ENCODE measurements around the gene ATP5PB. TPM values are rescaled to one million over a fixed set of nuclear protein-coding genes. Genes with fewer than 3 reads are reported as not detected.

ATP5PB gene
- total RNA-seq, result 100 to 1,000 TPM; 351 to 360 TPM
- 455 TPM for polyA plus RNA-seq

GRCh38 chr1:111448918-111449702 lies at the start of gene ATP5PB, which contains the start of gene WDR77:
ATP5PB (plus strand) TSS chr1:111449464; CDS start chr1:111449542, 78 bp downstream.
WDR77 (minus strand) TSS chr1:111449256; CDS start chr1:111449169, 87 bp downstream.
- Histone ChIP-seq H3K4me1 (ENCODE audit: insufficient read depth, low read length) (peaks cover 59% of the 10 kb centered on the region), H3K9me3 (ENCODE audit: low read length) (no peaks in the 10 kb centered on the region), H3K4me3 (ENCODE audit: low read length) (peak within 1 kb of the TSS; percentile 98), H3K27me3 (ENCODE audit: insufficient read depth, low read length, poor library complexity, severe bottlenecking) (no peaks in the 10 kb centered on the region), H3K36me3 (ENCODE audit: insufficient read depth, low read length) (peaks cover 15% of the 10 kb centered on the region), H3K27ac (ENCODE audit: low read depth, low read length) (peak within 1 kb of the TSS; percentile 92)
- H3K9me3 Mint-ChIP-seq, result no peaks in the 10 kb centered on the region
- peaks cover 68 to 91% (median 81%) of the 10 kb centered on the region in 3 donors for H3K4me1 Mint-ChIP-seq
- ChIA-PET CTCF (interaction anchor here (0.7 to 7.2 kb wide), 5 partner anchors 23 to 223 kb away, joined by 3 to 38 read pairs (median 5); no protein-coding TSS in a partner anchor), POLR2A (interaction anchor here (0.6 to 1.7 kb wide), 5 partner anchors 14 to 306 kb away, joined by 3 to 6 read pairs (median 4); partner anchors contain the start of gene DDX20)
- H3K4me3 Mint-ChIP-seq, result peak within 1 kb of the TSS; percentile 98 to 100 (median 100)
- H3K36me3 Mint-ChIP-seq, result peaks cover 0 to 72% (median 18%) of the 10 kb centered on the region in 3 donors
- DNase-seq, result peak; percentile 83 to 96 (median 94)
- H3K27me3 Mint-ChIP-seq, result peaks cover 0 to 1% of the 10 kb centered on the region in 2 donors
- H3K27ac Mint-ChIP-seq, result peak within 1 kb of the TSS; percentile 89 to 100 (median 99)

GRCh38 chr1:111399792-111400610 lies 49.3 kb upstream of the ATP5PB start:
- no peak overlapping the region for H3K4me3 ChIP-seq (ENCODE audit: low read length)
- H3K4me1 ChIP-seq (ENCODE audit: insufficient read depth, low read length), result no peaks in the 10 kb centered on the region
- H3K36me3 Mint-ChIP-seq, result peaks cover 0 to 4% (median 0%) of the 10 kb centered on the region in 3 donors
- ChIA-PET POLR2A (no interaction called here), CTCF (interaction anchor here (0.8 to 2.9 kb wide), 14 partner anchors 15 to 370 kb away, joined by 3 to 21 read pairs (median 4); partner anchors contain the start of genes ATP5PB, CHI3L2 and WDR77)
- peaks cover 2 to 10% of the 10 kb centered on the region in 2 donors for H3K27me3 Mint-ChIP-seq
- H3K4me1 Mint-ChIP-seq, result peaks cover 9 to 26% (median 10%) of the 10 kb centered on the region in 3 donors
- H3K27ac Mint-ChIP-seq, result no peak overlapping the region
- H3K27ac ChIP-seq (ENCODE audit: low read depth, low read length), result no peak overlapping the region
- H3K27me3 ChIP-seq (ENCODE audit: insufficient read depth, low read length, poor library complexity, severe bottlenecking), result no peaks in the 10 kb centered on the region
- H3K36me3 ChIP-seq (ENCODE audit: insufficient read depth, low read length), result no peaks in the 10 kb centered on the region
- H3K9me3 ChIP-seq (ENCODE audit: low read length), result no peaks in the 10 kb centered on the region
- no peak overlapping the region for H3K4me3 Mint-ChIP-seq
- H3K9me3 Mint-ChIP-seq, result peaks cover 0 to 5% (median 2%) of the 10 kb centered on the region in 5 donors
- DNase-seq, result peak in 4 of 5 donors; percentile 15 to 37 (median 26)

GRCh38 chr1:111402083-111402482 lies 47.2 kb upstream of the ATP5PB start:
- no peak overlapping the region for H3K27ac ChIP-seq (ENCODE audit: low read depth, low read length)
- Mint-ChIP-seq H3K27me3 (peaks cover 0 to 10% of the 10 kb centered on the region in 2 donors), H3K9me3 (peaks cover 0 to 5% (median 2%) of the 10 kb centered on the region in 5 donors), H3K36me3 (peaks cover 0 to 4% (median 0%) of the 10 kb centered on the region in 3 donors), H3K4me3 (peak overlapping the region in 1 of 7 donors; percentile 26), H3K27ac (no peak overlapping the region), H3K4me1 (peaks cover 28 to 47% (median 29%) of the 10 kb centered on the region in 3 donors)
- POLR2A ChIA-PET, result interaction anchor here (0.7 kb wide), 1 partner anchor 186 kb away, joined by 3 read pairs; no protein-coding TSS in a partner anchor
- peaks cover 20% of the 10 kb centered on the region for H3K4me1 ChIP-seq (ENCODE audit: insufficient read depth, low read length)
- no peak overlapping the region for H3K4me3 ChIP-seq (ENCODE audit: low read length)
- no peaks in the 10 kb centered on the region for H3K27me3 ChIP-seq (ENCODE audit: insufficient read depth, low read length, poor library complexity, severe bottlenecking)
- no peak for DNase-seq
- CTCF ChIA-PET, result interaction anchor here (2.9 kb wide), 1 partner anchor 371 kb away, joined by 12 read pairs; no protein-coding TSS in a partner anchor
- no peaks in the 10 kb centered on the region for H3K9me3 ChIP-seq (ENCODE audit: low read length)
- no peaks in the 10 kb centered on the region for H3K36me3 ChIP-seq (ENCODE audit: insufficient read depth, low read length)

- Mint-ChIP-seq H3K4me3 (no peak overlapping the region), H3K27ac (no peak overlapping the region), H3K9me3 (no peaks in the 10 kb centered on the region), H3K4me1 (peaks cover 29 to 55% (median 30%) of the 10 kb centered on the region in 3 donors), H3K27me3 (peaks cover 0 to 10% of the 10 kb centered on the region in 2 donors), H3K36me3 (peaks cover 0 to 2% (median 0%) of the 10 kb centered on the region in 3 donors)
- ChIA-PET POLR2A (no interaction called here), CTCF (interaction anchor here (0.6 kb wide), 1 partner anchor 228 kb away, joined by 4 read pairs; no protein-coding TSS in a partner anchor)
- H3K4me1 ChIP-seq (ENCODE audit: insufficient read depth, low read length), result peaks cover 22% of the 10 kb centered on the region
- H3K4me3 ChIP-seq (ENCODE audit: low read length), result no peak overlapping the region
- no peak overlapping the region for H3K27ac ChIP-seq (ENCODE audit: low read depth, low read length)
- no peaks in the 10 kb centered on the region for H3K9me3 ChIP-seq (ENCODE audit: low read length)
- no peaks in the 10 kb centered on the region for H3K27me3 ChIP-seq (ENCODE audit: insufficient read depth, low read length, poor library complexity, severe bottlenecking)
- no peak for DNase-seq
- H3K36me3 ChIP-seq (ENCODE audit: insufficient read depth, low read length), result no peaks in the 10 kb centered on the region
Measured at GRCh38 chr1:111404588-111404987, 44.7 kb upstream of the ATP5PB start.

- H3K4me3 ChIP-seq (ENCODE audit: low read length), result peak overlapping the region; percentile 10
- CTCF ChIA-PET, result interaction anchor here (1.1 to 1.7 kb wide), 2 partner anchors 101 to 376 kb away, joined by 5 to 8 read pairs; no protein-coding TSS in a partner anchor
- Mint-ChIP-seq H3K4me3 (peak overlapping the region in 6 of 7 donors; percentile 11 to 55 (median 32)), H3K36me3 (peaks cover 0 to 2% (median 0%) of the 10 kb centered on the region in 3 donors), H3K27ac (peak overlapping the region in 5 of 8 donors; percentile 11 to 85 (median 47)), H3K9me3 (no peaks in the 10 kb centered on the region), H3K27me3 (peaks cover 0 to 6% of the 10 kb centered on the region in 2 donors), H3K4me1 (peaks cover 24 to 48% (median 25%) of the 10 kb centered on the region in 3 donors)
- H3K27me3 ChIP-seq (ENCODE audit: insufficient read depth, low read length, poor library complexity, severe bottlenecking), result no peaks in the 10 kb centered on the region
- POLR2A ChIA-PET, result interaction anchor here (1.0 kb wide), 1 partner anchor 207 kb away, joined by 3 read pairs; no protein-coding TSS in a partner anchor
- no peaks in the 10 kb centered on the region for H3K9me3 ChIP-seq (ENCODE audit: low read length)
- no peak overlapping the region for H3K27ac ChIP-seq (ENCODE audit: low read depth, low read length)
- peaks cover 22% of the 10 kb centered on the region for H3K4me1 ChIP-seq (ENCODE audit: insufficient read depth, low read length)
- H3K36me3 ChIP-seq (ENCODE audit: insufficient read depth, low read length), result no peaks in the 10 kb centered on the region
- peak in 4 of 5 donors; percentile 10 to 62 (median 53) for DNase-seq
Measured at GRCh38 chr1:111406321-111406768, 42.9 kb upstream of the ATP5PB start.

- H3K9me3 Mint-ChIP-seq, result no peaks in the 10 kb centered on the region
- ChIA-PET CTCF (no interaction called here), POLR2A (no interaction called here)
- peak overlapping the region in 2 of 8 donors; percentile 17 to 68 for H3K27ac Mint-ChIP-seq
- H3K4me1 Mint-ChIP-seq, result peaks cover 24 to 43% (median 25%) of the 10 kb centered on the region in 3 donors
- no peak overlapping the region for H3K4me3 ChIP-seq (ENCODE audit: low read length)
- H3K36me3 ChIP-seq (ENCODE audit: insufficient read depth, low read length), result no peaks in the 10 kb centered on the region
- H3K27me3 ChIP-seq (ENCODE audit: insufficient read depth, low read length, poor library complexity, severe bottlenecking), result no peaks in the 10 kb centered on the region
- peaks cover 0 to 2% of the 10 kb centered on the region in 2 donors for H3K27me3 Mint-ChIP-seq
- H3K4me1 ChIP-seq (ENCODE audit: insufficient read depth, low read length), result peaks cover 22% of the 10 kb centered on the region
- H3K36me3 Mint-ChIP-seq, result peaks cover 0 to 2% (median 0%) of the 10 kb centered on the region in 3 donors
- H3K4me3 Mint-ChIP-seq, result no peak overlapping the region
- DNase-seq, result no peak
- no peaks in the 10 kb centered on the region for H3K9me3 ChIP-seq (ENCODE audit: low read length)
- no peak overlapping the region for H3K27ac ChIP-seq (ENCODE audit: low read depth, low read length)
Measured at GRCh38 chr1:111407301-111407700, 42.0 kb upstream of the ATP5PB start.

- H3K9me3 ChIP-seq (ENCODE audit: low read length), result no peaks in the 10 kb centered on the region
- no peak for DNase-seq
- no peak overlapping the region for H3K27ac Mint-ChIP-seq
- no peaks in the 10 kb centered on the region for H3K27me3 Mint-ChIP-seq
- POLR2A ChIA-PET, result no interaction called here
- no peak overlapping the region for H3K4me3 Mint-ChIP-seq
- peaks cover 4% of the 10 kb centered on the region for H3K36me3 ChIP-seq (ENCODE audit: insufficient read depth, low read length)
- H3K27me3 ChIP-seq (ENCODE audit: insufficient read depth, low read length, poor library complexity, severe bottlenecking), result no peaks in the 10 kb centered on the region
- H3K36me3 Mint-ChIP-seq, result peaks cover under 1 to 19% (median 18%) of the 10 kb centered on the region in 3 donors
- no peak overlapping the region for H3K4me3 ChIP-seq (ENCODE audit: low read length)
- no peaks in the 10 kb centered on the region for H3K4me1 ChIP-seq (ENCODE audit: insufficient read depth, low read length)
- no peaks in the 10 kb centered on the region for H3K9me3 Mint-ChIP-seq
- CTCF ChIA-PET, result no interaction called here
- peaks cover 0 to under 1% (median 0%) of the 10 kb centered on the region in 3 donors for H3K4me1 Mint-ChIP-seq
- H3K27ac ChIP-seq (ENCODE audit: low read depth, low read length), result no peak overlapping the region
Measured at GRCh38 chr1:111412839-111413238, 36.4 kb upstream of the ATP5PB start.
